GM11168 (cell line): ENCODE results near the gene RRP36.
"Not testable (repeated sequence)": the region's sequence is repeated elsewhere in the genome, so short reads cannot be mapped to it uniquely, and the experiment has no call there.

Experiments used
- in situ Hi-C: fragments of 300-500 bp; cut with MboI; formaldehyde crosslinking; loops from one replicate; pipeline ENCODE4 v1.12.0; 2022; ENCODE audit warnings: low sequenced_read_pairs; ENCODE audit not compliant: unreplicated experiment

RRP36 gene

GRCh38 chr6:43035495-43036194 is 14.2 kb downstream of the RRP36 start:
- in situ Hi-C loops: no loop called here

- in situ Hi-C loops: no loop called here
These were observed 15.3 kb downstream of the RRP36 start for GRCh38 chr6:43036712-43037111.

GRCh38 chr6:43037197-43037596 is 15.8 kb downstream of the RRP36 start:
- in situ Hi-C loops: no loop called here

GRCh38 chr6:43037706-43038105 is 16.3 kb downstream of the RRP36 start:
- in situ Hi-C loops: no loop called here

GRCh38 chr6:43038727-43039126 is 17.3 kb downstream of the RRP36 start:
- in situ Hi-C loops: no loop called here

GRCh38 chr6:43040542-43041257 is 19.3 kb downstream of the RRP36 start:
- in situ Hi-C loops: no loop called here

GRCh38 chr6:43041475-43041874 is 20.1 kb downstream of the RRP36 start:
- in situ Hi-C loops: not testable (repeated sequence)

GRCh38 chr6:43043310-43043709 is 21.9 kb downstream of the RRP36 start:
- in situ Hi-C loops: no loop called here

GRCh38 chr6:43045371-43045930 is 24.0 kb downstream of the RRP36 start:
- in situ Hi-C loops: no loop called here

- in situ Hi-C loops: no loop called here
These were observed 26.6 kb downstream of the RRP36 start for GRCh38 chr6:43047998-43048397.

- in situ Hi-C loops: no loop called here
These were observed 29.6 kb downstream of the RRP36 start for GRCh38 chr6:43050981-43051380.

GRCh38 chr6:43052225-43052841 is 30.9 kb downstream of the RRP36 start:
- in situ Hi-C loops: no loop called here

GRCh38 chr6:43052842-43053544 is 31.6 kb downstream of the RRP36 start:
- in situ Hi-C loops: no loop called here

GRCh38 chr6:43053545-43054205 is 32.3 kb downstream of the RRP36 start, which contains the start of gene CUL7:
Gene CUL7 (minus strand): TSS chr6:43053851. CDS start chr6:43052788, 1,063 bp downstream.
- in situ Hi-C loops: no loop called here

GRCh38 chr6:43054206-43054943 is 33.0 kb downstream of the RRP36 start:
- in situ Hi-C loops: no loop called here

GRCh38 chr6:43055966-43056365 is 34.5 kb downstream of the RRP36 start:
- in situ Hi-C loops: no loop called here

GRCh38 chr6:43058531-43058930 is 37.1 kb downstream of the RRP36 start:
- in situ Hi-C loops: no loop called here

GRCh38 chr6:43059168-43060033 is 38.0 kb downstream of the RRP36 start, which contains the start of the genes KLC4 and MRPL2:
Gene KLC4 (plus strand): TSS chr6:43059631. CDS start chr6:43061336, 1,705 bp downstream.
Gene MRPL2 (minus strand): TSS chr6:43059434. CDS start chr6:43059381, 53 bp downstream.
- in situ Hi-C loops: no loop called here
